GF-D8 (cell line): ENCODE measurements around the gene PDGFC.

Source experiments
- DNase-seq: peaks from one replicate; lab custom pipeline; 2025; lab: John Stamatoyannopoulos, UW

The PDGFC gene, protein sequence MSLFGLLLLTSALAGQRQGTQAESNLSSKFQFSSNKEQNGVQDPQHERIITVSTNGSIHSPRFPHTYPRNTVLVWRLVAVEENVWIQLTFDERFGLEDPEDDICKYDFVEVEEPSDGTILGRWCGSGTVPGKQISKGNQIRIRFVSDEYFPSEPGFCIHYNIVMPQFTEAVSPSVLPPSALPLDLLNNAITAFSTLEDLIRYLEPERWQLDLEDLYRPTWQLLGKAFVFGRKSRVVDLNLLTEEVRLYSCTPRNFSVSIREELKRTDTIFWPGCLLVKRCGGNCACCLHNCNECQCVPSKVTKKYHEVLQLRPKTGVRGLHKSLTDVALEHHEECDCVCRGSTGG

DNA sequence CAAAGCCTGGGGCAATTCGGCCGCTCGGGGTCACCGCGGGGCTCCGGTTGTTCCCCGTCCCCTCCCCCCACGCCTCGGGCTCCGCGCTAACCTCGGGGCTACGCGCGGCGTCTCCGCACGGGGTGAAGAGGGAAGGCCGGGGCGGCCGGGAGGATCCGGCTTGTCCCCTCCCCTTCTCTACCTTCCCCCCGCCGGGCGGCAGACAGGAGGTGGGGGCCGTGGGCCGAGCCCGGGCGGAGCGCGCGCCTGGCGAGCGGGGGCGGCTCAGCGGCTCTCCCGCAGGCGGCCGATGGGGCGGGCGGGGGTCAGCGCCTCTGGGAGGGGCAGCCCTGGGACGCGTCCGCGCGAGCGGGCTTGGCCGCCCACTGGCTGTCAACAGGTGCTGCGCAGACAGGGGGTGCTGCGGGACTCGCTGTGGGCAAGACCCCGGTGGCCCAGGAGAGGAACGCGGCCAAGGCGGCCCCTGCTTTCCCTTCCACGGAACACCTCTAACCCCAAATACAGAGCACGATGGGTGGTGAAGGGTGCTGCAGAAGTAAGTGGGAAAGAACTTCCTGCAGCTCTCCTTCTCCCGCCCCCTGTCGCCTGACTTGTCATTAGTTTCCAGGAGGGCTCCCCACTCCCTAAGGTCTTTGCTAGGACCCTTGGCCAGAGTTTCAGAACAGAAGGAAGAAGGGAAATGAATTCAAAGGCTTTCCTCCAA is at the start of gene PDGFC:
Gene PDGFC (minus strand): TSS at position 124 of the 703 bp plus-strand sequence. CDS start 896 bp downstream, outside the sequence.
- DNase-seq = no peak

DNA sequence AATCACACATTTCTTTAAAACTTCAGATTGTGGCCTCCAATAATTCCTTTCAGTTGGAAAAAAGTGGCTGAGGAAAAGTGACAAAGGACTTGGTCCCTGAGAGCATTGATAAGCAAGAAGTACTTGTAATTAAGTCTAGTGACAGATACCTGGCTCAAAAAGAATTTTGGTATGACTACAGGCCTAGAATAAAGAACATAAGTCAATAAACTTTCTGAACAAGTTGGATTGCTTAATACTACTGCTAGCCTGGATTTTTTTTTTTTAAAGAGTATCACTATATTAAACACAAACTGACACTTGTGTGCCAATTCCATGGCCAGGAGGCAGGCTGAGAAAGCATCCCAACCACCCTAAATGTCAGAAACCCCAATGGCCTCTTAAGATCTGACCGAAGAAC is 49.3 kb upstream of the PDGFC start:
- DNase-seq = no peak

DNA sequence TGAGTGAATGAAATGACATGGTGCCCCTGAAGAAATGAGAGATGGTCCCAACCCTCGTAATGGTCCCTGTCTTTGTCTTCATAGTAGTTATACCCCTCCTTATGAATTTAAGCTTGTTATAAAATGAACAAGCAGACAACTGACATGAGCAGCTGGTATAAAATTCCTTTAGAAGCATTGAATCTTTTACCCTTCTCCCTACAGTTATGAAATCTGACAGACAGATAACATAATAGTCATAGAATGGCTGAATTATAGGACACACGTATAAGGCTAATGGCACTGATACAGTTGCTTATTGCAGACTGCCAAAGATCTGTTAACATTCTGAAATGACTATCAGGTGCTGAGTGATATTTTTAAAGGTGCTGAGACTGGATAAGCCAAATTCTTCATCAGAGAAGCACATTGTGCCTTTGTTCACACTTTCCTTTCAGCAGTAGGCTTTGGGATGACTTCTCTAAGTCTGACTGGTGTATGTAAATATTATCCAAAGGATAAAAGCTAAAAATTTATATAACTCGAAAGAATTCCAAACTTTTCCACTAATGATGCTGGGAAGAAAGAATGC is 47.4 kb upstream of the PDGFC start:
- DNase-seq = no peak

DNA sequence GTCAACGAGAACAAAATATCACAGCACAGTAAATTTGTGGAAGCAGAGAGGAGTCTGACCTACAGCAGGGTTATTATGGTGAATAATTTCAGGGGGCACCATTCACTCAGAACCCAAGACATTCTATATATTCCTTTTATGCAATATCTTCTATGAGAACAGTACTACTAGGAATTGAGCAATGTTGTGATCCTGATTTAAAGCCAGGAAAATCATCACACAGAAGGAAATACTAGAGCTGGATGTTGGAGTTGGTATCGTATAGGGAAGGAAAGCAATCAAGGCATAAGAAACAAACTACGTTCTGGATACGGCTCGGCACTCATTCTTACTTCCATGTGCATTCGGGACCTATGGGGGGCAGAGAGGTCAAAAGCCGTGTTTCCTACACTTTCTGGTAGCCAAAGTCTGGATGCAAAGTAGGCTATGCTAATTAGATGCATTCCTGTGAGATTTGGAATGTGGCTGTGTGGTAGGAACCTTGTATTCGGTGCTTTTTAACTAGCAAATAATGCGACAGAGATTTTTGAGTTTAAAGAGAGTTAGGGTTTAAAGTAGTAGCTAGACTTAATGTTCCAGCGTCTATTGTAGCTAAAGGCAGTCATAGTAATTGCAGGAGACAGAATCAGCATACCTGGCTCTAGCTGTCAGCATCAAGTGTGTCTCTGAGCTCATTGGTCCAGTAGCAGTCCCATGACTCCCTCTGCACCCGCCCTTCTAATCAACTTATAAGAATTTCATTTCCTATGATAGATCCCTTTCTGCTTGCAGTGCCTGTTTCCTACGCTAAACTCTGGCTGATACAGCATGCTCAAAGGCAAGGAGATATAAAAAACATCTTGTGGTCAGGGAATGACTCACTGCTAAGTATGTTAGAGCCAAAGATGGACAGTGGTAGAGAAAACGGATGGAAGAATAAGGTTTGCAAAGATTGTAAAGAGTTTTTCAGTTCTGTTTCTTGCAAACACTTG is 43.3 kb upstream of the PDGFC start:
- DNase-seq = no peak

DNA sequence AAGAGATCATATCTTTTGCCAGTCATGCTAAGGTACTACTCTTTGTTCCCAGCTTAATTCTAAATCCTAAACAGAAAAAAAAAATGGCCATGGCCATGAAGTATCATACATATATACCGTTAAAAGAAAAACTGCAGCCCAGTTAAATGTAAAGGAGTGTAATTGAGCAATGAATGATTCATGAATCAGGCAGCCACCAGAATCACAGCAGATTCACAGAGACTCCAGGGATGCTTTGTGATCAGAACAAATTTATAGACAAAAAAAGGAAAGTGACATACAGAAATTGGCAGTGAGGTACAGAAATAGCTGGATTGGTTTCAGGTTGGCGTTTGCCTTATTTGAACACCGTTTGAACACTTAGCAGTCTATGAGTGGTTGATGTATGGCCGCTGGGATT is 42.1 kb upstream of the PDGFC start:
- DNase-seq = no peak

DNA sequence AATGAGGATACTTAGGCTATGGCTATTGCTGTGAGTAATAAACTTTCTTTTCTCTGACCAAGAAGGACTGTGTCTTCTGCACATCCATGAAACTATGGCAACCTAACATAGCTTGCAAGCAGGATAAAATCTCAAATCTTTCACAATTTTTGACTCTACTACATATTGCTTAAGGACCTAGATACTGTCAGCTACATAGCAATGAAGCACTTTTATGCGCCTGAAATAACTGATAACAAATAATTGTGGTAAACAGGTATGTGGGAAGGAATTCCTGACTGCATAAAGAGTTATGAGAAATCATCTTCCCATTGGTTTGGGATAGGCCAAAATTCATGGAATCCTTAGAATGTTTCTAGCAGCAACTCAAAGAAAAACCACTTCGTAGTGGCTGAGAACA is 41.2 kb upstream of the PDGFC start:
- DNase-seq = no peak

DNA sequence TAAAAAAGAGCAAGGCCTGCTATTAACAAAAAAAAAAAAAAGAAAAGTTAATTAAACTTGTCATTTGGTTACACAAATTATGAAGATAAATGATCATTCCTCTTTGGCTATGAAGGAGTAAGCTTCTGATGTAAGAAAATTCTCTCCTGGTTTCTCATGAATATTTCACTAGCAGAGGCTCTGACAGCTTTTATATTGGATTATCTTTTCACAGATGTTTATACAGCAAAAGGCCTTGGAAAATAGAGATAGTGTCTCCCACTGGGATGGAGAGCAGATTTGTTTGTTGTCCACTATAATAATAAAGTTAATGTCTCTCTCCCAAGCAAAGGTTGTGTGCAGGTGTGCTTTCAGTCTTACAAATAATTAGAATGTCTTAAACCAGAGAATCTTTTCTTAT is 40.7 kb upstream of the PDGFC start:
- no peak for DNase-seq

DNA sequence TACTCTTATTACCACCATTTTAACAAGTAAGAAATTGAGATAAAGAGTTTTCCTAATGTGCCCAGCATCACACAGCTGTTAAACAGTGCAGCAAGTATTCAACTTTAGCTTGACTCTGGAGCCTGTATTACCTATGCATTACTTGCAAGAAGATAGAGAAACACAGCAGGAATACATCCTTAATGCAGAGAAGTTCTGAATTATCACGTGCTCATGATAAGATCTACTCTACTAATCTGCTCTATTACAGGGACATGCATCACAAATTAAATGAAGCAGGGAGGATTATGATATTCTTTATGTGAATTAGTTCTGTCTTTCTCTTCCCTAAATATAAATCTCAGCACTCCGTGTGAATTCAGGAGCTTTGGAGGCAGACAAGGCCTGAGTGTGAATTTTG is 39.0 kb upstream of the PDGFC start:
- no peak for DNase-seq

DNA sequence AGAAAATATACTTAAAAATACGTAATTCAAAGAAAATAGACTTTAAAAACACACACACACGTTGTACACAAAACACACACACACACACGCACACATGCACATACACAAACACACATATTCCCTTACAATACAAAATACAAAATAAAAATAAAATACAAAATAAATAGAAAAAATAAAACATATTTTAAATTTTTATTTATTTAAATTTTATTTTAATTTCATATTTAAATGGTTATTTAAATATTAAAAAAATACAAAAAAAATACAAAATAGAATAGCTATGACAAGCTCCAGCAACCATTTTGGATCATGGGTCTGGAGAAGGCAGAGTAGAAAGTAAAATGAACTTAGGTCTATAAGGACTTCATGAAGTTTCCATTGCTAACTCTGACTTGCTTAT is 34.2 kb upstream of the PDGFC start:
- DNase-seq = no peak

DNA sequence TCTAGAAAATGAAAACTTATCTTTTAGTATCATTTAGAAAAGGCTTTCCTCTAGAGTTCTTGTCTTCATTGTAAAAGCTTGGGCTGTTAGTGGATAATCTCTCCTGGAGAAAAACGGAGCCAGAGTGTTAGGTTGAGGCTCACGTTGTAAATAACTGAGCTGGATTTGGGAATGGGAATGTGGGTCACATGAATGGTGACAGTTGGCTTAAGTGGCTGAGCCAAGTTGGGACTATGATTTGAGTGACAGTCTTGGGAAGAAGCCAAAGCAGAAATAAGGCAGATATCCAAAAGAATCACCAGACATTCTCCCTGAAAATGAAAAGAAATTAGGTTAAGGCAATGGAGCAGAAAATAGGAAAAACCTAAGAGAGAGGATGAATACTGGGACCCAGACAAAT is 33.6 kb upstream of the PDGFC start:
- DNase-seq = no peak

DNA sequence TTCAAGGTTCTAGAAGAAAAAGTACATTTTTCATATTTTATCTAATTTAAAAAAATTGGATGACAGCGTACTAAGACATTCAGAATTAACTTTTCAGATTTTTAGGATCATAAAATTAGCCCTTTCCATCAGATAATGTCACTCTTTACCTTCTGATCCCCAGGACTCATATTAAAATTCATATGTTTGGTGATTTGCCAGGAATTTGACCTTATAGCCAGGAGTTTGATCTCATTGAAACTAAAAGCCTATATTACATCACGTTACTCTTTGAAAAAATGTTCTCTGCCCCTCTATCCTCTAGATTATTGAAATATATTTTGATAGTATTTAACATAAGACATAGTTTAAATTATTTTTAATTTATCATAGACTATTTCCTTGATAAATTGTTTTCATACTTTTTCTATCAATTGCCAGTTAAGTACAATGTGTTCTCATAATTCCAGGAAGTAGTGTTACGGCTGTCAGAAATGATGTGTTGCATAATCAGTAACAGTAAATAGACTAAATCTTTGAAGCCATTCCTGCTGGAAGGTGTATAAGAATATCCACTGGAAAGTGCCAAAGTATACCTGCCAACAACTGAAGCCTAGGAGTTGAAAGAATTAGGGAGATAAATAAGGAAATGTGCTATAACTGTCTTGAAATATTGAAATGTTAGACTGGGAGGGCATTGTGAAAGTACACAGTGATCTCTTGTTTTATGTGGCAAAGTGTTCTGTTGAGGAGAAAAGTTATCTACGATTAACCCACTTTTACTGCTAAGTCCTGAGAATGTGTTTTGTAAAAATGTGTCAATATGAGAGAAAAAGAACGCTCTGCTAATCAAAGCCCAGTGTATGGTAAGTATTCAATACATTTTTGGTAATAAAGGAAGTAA is 32.9 kb upstream of the PDGFC start:
- DNase-seq = no peak

DNA sequence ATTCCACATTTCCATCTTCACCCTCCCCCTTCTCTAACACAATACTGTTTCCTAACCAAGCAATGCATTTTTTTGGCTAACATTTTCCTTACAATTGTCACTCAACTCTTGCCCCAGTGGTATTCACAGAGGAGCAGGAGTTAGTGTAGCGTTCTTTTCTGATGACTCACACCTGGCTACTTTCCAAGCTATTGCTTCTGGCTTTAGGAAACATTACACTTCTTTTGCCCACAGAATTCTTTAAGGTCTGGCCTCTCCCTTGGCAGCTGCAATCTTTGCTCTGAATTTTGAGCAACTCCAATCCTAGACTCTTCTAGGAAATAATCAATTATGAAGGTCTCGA is 27.5 kb upstream of the PDGFC start:
- peak; percentile 11 for DNase-seq

DNA sequence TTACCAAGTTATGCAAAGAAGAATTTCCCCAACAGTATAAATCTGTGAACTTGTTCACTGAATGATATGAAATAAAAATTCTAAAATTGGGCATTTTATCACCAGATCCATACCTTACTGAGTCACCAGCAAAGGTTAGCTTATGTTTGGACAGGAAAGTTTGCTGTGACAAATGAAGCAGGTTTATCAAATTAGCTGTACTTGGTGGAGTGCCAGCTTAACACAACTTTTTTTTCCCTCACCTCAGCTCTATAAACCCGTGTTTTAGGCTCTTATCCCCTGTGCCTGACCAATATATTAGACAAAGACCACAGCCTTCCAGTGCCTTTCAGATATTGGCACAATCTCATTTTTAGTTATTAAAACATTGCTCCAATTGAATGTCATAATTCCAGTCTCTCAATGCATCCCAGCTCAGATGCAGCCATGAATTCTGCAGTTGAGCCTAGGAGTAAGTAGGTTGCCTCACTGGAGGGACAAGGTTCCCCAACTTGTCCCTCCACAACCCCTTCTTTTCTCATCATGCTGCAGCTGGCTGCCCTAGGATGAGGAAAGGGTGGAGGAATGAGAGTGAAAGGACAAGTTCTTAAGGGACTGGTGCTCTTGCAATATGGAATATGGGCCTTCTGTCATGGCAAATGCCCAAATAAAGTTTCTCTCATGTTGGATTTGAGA is 27.0 kb upstream of the PDGFC start:
- DNase-seq = no peak

DNA sequence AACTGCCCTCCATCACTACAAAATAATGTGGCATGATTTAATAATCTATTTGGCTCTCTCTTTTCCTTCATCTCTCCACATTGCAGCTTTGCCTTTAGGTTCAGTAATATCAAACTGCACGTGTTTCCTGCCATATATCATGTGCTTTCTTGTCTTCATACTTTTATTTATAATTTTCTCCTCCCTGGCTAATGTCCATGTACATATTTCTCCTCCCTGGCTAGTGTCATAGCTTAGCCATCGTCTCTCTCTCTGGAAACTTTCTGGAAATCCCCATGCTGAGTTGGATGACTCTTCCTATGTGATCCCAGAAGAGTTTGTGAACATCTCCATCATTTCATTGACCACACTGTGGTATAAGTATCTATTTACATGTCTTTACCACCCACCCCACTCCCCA is 21.3 kb upstream of the PDGFC start:
- no peak for DNase-seq

DNA sequence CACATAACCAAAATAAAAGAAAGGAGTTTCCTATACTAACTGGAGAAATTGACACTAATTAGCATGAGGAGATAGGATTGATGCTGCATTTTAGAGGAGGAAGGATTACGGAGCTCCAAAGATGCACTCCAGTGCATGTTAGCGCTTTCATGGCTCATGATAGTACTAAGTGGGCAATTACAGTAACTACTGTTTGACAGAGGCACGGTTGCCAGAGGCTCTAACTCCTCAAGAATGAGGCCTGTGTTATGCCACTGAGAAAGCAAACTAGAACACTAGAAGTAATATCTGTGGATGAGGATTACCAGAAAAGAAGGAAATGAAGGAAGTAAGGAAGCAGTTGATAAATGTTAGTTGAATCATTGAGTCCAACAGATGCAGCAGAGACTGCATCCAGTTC is 19.6 kb upstream of the PDGFC start:
- DNase-seq = no peak

DNA sequence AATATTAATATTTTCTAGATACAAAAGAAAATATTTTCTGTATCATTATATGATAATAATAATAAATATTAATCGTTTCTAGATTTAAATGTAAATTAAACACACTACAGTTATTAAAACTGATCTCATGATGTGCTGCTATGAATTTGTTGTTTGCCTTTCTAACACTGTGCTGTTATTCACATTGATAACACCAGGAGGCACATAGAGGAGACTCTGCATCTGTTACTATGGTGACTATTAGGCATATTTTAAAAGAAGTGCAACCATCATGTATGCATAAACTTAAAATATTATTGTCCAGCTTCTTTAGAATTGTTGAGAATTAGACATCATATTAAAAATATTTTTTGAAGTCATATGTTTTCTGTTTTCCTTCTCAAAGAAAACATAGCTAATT is 11.8 kb upstream of the PDGFC start:
- DNase-seq = no peak

DNA sequence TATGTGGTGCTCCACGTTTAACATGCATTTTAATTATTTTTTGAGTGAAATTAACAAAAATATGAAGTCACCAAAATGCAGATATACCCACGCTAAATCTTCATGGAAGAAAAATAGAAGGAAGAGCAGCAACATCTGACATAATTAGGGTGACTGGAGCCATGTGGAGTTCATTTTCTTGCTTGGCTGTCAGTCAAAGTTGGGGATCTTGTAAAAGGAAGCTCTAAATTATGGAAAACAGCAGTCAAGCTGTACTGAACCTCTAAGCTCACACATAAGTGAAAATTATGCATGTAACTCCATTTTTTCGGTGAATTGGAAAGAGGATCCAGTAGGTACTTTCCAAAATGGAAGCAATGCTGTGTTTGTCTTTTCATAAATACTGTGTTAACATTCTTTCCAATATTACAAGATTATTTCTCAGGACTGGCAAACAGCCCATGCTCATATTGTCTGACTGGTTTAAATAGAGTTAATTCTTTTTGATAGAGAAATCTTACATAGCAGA is 9.7 kb upstream of the PDGFC start:
- DNase-seq = no peak

DNA sequence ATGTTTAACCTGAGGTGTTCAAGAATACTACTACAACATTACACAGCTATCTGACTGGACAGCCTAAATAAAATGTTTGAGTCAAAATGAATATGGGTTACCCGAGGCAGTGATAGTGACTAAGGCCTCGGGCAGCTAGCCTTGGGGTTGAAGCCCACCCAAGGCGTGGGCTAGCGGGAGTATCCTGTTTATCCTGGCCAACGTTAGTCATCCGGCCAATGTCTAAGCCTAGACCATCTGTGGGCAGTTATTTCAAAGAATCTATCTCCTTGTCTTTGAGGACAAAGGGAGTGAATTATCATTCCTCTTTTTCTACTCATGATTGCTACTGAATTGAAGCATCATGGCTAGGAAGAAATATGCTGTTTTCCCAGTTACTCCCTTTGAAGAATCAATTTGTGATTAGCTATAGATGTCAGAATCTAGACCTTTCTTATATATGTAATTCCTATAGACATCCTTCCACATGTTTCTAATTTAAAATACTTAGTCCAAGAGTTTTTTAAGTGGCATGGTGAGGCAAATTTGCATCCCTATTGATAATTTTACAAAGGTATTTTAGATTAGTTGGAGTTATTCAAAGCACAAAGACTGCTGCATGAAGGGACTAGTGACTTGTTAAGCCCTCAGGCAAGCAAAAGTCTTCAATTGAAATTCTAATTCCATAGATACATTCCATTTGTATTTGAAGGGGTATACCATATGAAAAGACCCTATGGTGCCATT is 6.0 kb upstream of the PDGFC start:
- no peak for DNase-seq

DNA sequence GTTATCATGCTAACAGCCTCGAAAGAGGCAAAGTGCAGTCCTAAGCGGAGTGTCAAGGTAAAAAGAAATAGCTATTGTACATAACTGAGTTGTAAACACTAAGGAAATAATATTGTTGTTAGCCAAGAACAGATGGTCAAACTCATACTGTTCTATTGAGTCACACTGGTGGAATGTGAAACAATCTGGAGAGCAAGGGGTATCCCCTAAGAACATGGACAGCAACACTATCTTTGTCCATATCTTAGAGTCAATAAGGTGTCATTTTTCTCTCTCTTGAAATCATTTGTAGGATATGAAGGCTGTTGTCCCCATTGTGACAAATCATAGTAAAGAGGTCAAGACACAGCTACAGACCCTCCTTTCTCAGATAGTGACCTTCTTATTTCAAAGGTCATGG is 4.5 kb upstream of the PDGFC start:
- DNase-seq = no peak

DNA sequence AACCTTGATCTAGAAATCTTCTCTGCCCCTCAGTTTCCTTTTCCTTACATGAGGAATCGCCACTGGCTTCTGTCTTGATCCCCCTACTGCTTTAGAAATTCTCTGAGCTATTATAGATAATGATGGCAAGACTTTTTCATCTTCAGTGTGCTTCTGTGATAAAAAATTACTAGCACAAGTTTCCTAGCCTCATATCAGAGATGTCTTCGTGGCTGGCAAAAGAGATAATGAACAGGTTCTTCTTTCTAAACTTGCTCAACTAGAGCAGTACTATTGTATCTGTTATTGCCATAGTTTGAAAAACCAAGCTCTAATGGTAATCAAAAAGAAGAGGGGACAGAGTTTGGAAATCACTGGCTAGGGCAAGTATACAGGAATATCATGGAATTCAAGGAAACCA is 4.1 kb upstream of the PDGFC start:
- DNase-seq = no peak
